Measurements from ENCODE around the gene IL18BP.

DNA sequence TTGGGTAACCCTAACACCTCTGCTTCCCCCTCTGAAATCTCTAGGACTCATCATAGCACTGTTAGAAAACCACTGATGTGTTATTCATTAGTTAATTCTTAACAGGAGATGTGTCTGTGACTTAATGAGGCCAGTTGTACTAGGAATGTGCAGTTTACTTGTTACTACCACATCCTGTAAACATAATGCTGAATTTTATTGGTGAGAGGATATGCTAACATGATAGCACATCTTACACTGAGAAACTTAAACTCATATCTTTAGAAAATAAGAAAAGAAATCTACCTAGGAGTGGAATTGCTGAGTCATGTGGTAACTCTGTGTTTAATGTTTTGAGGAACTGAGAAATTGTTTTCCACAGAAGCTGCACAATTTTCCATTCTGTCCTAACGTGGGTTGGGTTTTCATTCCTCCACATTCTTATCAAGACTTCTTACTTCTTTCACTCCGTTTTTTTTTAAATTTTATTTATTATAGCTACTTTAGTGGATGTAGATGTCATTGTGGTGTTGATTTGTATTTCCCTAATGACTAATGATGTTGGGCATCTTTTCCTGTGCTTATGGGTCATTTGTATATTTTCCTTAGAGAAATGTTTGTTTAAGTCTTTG is 36.2 kb upstream of the IL18BP start:
- TF ChIP-seq, protein P1, sequence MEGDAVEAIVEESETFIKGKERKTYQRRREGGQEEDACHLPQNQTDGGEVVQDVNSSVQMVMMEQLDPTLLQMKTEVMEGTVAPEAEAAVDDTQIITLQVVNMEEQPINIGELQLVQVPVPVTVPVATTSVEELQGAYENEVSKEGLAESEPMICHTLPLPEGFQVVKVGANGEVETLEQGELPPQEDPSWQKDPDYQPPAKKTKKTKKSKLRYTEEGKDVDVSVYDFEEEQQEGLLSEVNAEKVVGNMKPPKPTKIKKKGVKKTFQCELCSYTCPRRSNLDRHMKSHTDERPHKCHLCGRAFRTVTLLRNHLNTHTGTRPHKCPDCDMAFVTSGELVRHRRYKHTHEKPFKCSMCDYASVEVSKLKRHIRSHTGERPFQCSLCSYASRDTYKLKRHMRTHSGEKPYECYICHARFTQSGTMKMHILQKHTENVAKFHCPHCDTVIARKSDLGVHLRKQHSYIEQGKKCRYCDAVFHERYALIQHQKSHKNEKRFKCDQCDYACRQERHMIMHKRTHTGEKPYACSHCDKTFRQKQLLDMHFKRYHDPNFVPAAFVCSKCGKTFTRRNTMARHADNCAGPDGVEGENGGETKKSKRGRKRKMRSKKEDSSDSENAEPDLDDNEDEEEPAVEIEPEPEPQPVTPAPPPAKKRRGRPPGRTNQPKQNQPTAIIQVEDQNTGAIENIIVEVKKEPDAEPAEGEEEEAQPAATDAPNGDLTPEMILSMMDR (IDR thresholded peaks at IDR 0.05): no peak
- TF ChIP-seq ZFX (IDR thresholded peaks at IDR 0.05; ENCODE audit: borderline replicate concordance): no peak
